ENCODE data around the gene MRPL16.

GRCh38 chr11:59807047-59807610, 3.4 kb downstream of the MRPL16 start:
- TF ChIP-seq CTCF (conservative IDR thresholded peaks at IDR 0.05; ENCODE audit: low read depth, low read length) (no peak), EZH2phosphoT487 (IDR thresholded peaks at IDR 0.05; ENCODE audit: borderline replicate concordance, low read length) (no peak), EZH2 (IDR thresholded peaks at IDR 0.05; ENCODE audit: low read length, unreplicated experiment) (no peak)

Data from PC-3 (cell line).